Activated CD8-positive, alpha-beta memory T cell treated with anti-CD3 and anti-CD28 coated beads, Interleukin-2, amount 50 U/mL, for 24 hours (primary cell): ENCODE measurements around the gene ACTN4.

Source experiments
- DNase-seq: peaks from one replicate; pipeline ENCODE4 v3.0.0-alpha.2; 2020; ENCODE audit errors: extremely low read depth

The ACTN4 gene

DNA sequence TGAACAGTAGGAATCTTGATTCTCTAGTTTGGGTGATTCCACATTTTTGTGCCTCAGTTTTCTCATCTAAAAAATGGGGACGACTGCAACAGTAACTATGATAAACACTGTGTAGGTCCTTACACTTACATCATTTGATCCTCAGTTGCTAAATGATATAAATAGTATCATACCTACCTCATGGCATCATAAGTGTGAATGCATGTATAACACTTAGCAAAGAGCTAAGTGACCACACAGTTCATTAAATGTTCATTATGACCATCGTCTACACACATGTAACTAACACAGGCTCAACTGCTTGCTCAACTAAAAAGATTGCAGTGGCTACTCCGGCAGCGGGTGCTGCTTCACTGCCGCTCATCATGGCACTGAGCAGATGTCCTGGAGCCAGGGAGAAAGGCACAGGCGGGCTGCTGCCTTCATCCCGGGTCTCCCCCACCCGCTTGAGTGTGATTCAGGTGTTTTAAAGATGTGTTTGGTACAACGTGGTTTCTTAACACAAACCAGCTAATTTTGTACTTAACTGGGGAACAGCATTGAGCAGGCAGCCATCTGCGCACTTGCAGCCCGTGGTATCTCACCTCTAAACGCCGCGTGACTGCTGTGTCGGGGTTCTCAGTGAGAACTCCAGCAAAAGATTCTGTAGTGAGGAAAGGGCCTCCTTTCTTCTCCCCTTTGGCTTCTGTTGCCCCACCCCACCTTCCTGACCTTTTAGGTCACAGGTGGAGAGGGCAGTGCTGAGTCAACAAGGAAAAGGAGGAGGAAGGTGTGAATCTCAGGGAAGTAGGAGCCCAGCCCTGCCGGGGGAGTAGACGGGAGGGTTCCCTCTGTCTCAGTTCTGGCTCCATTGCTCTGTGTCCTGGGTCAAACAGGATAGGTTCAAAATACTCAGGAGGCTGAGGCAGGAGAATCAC, 11.7 kb upstream of the ACTN4 start:
- no peak for DNase-seq

DNA sequence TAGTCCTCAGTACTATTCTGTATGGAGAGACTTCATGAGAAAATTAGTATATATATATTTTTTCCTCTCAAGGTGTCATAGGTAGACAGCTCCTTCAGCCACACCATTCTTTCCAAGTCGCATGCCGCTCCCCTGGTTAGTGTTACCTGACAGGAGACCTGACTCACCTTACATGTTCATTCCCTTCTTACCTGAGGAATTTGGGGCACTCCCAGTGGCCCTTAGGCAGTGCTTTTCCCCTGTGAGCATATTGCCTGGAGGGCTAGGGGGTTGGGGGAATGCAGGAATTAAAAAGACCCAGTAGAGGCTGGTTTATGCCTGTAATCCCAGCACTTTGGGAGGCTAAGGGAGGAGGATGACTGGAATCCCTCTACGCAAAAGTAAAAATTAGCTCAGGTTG, 9.0 kb upstream of the ACTN4 start:
- no peak for DNase-seq

DNA sequence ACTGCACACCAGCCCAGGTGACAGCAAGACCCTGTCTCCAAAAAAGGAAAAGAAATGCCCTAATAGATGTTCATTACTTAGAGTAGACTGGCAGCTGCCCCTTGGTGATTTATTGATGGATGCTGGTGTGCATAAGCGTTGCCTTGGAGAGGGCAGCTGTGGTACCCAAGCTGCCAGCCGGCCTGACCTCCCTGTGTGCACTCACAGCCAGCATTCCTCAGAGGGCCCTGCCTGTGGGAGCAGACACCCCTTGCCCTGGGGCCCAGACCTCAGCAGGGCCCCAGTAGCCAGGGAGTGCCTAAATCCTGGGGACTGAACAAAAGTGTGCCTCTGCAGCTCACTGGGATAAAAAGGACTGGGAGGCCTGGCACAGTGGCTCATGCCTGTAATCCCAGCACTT, 7.8 kb upstream of the ACTN4 start:
- no peak for DNase-seq

DNA sequence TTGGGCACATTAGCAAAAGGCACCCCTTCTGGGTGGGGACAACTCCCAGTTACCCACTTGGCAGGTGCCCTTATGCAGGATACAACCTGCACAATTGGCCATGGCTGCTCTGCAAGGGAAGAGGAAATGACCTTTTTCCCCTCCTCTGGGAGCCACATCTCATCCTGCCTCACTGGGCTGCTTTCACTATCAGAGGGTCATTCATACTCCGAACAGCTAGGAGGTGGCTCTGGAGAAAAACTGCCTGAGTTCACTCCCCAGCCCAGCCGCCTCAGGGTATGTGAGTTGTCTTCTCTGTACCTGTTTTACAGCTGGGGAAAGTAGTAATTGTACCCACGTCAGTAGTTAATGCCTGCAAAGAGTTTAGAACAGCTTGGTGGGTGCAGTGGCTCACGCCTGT, 7.1 kb upstream of the ACTN4 start:
- no peak for DNase-seq

DNA sequence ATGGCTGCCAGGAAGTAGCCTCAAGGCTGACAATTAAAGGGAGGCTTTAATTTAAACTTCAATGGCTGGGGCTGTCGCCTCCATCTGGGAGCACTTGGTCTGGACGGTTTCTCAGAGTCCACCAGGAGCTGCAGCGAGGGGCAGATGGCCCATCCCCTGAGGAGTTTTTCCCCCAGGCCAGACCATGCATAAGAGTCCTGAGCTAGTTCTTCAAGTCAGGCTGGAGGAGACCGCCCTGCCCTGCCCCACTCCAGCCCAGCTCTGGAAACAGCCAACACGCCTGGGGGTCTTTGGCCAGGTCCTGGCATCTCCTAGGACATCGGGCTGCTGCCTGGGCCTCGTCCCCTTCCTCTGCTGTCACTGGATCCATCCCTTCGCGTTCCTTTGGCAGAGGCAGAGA, 5.3 kb upstream of the ACTN4 start:
- DNase-seq = no peak

DNA sequence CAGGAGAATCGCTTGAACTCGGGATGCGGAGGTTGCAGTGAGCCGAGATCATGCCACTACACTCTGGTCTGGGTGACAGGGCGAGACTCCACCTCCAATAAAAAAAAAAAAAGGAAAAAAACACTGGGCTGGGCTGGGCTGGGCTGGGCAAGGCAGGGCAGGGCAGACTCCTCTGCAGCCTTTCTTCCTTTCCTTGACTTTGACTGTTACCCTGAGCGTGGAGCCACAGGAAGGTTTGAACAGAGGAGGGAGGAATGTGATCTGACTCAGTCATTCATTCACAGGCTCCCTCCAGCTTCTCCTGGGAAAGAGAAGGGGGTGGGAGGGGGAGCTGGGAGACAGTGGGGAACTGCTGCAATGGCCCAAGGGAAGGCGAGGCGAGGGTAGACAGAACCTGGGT, 2.7 kb upstream of the ACTN4 start:
- no peak for DNase-seq

DNA sequence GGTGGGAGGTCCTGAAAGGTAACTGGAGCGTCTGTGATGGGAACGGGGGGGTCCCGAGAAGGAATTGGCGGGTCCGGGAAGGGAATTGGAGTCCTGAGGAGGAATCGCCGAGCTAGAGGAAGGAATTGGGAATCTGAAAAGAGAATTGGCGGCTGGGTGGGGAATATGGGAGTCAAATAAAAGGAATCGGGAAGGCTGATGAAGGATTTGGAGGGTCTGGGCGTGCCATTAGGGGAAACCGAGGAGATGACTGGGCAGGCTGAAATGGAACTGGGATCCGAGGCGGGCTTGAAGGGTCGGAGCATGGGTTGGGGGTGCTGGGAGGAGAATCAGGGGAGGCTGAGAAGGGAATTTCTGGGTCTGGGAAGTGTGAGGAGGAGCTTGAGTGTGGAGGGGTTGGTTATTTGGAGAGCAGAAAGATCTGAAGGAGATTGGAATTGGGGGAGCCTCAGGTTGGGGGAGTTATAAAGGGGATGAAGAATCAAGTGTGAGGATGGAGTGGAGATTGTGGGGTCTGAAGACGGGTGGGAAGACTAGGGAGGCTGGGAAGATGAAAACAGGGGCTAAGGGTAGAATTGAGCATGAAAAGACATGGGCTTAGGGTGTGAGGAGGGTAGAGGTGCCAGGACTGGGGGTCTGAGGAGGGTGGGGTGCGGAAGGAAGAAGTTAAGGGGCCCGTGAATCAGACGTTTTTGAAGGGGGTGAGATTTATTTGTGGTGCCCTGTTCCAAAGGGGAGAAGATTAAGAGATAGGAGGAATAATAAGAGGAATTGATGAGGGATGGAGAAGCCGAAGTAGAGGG, 718 bp downstream of the ACTN4 start:
- DNase-seq = no peak

DNA sequence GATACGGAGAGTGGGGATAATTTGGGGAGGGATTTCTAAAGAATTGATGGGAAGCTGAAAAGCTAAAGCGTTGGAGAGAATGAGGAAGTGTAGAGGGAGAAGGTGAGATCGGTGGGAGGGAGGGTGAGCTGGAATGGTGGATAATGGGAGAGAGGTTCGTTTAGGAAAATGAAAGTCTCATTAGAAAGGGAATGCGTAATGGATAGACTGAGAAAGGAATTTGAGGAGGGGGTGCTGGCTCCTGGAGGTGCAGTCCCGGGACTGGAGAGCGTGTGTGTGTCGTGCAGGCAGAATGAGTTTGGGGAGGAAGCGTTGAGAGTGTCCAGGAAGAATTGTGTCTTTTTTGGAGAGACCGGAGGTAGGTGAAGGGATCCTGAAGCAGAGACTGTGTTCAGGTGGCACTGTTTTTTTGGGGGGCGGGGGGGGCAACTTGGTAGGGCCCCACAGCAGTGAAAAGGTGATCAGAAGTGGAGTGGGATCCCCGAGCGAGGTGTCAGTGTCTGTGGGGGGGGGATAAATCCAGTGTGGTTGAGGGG, 1.4 kb downstream of the ACTN4 start:
- DNase-seq = no peak

DNA sequence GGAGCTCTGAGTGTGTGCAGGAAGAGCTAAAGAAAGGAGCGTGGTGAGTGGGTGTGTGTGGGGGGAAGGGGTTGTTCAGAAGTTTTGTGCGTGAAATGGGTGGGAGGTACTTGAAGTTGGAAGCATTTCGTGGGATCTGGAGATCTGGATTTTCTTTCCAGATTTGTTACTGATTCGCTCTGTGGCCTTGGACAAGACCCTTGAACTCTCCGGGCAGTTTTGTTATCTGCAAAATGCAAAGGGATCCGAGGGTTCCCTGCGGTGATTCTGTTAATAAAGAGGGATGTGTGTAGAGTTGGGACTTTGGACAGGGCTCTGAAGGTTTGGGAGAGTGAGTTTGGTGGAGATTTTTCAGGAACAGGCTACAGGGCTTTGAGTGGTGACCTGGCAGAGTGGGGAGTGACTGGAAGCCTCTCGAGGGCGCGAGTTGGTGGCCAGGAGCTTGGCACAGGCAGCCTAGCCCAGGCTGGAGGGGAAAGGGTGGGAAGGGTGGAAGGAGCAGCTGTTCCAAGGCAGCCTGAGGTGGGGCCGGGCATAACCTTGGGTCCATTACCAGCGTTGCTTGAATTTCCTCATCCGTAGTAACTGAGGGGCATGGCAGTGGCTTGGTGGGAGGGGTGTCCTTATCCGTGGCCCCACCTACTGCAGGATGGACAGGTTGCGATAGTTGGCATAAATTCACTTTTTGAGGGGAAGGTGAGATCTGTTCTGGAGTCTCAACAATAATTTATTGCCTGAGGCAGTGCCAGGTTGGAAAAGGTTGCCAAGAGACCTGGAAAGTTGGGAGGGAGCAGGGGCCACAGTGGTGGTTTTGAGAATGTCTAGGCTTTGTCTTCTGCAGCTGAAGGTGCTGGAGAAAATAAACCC, 2.1 kb downstream of the ACTN4 start:
- DNase-seq = no peak

DNA sequence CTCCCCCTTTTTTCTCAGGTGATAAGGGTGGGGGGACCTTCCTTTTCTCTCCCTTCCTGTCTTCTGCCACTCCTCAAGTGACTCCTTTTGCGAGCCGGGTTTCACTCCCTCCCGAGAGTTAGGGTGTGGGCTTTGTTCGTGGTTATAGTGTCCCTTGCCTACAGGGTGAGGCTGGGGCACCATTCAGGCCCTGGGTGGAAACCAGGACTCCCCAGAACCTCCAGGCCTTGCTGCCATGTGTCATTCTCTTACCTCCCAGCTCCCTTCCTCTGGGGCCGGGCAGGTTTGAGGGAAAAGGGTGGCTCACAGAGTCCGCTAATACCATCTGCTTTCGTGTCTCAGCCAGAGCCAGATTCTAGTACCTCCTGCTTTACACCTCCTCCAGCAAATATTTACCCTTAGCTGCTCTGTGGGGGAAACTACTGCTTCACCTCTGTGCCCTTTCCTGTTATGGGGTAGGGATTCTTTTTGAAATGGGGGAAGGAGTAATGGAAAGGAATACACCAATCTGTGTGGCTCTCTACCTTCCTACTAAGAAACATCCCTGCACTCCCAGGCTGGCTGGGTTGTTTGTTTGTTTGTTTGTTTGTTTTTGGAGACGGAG, 2.8 kb downstream of the ACTN4 start:
- DNase-seq = no peak

DNA sequence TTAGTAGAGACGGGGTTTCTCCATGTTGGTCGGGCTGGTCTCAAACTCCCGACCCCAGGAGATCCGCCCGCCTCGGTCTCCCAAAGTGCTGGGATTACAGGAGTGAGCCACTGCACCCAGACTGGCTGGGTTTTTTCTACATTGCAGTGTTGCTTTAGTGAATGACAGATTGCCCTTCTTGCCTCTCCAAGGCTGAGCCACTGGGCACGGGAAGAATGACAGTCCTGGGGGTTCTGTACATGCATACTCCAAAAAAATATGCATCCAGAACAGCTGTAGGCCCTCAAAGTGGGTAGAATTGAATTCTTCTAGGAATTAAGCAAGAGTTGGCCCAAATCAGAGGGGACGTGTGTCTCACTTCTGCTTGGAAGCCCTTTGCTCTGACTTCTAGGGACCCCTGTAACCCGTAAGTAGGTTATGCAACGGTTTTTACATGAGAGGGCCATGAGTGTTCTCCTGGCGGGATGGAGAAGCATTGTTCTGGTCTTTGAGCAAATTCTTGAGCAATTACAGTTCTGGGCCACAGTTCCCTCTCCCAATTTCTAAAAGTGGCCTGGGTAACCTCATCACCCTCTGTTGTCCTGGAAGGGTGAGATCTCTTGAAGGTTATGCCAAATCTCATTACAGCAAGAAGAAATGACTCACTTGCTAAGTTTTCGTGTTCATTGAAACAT, 3.6 kb downstream of the ACTN4 start:
- DNase-seq = no peak

DNA sequence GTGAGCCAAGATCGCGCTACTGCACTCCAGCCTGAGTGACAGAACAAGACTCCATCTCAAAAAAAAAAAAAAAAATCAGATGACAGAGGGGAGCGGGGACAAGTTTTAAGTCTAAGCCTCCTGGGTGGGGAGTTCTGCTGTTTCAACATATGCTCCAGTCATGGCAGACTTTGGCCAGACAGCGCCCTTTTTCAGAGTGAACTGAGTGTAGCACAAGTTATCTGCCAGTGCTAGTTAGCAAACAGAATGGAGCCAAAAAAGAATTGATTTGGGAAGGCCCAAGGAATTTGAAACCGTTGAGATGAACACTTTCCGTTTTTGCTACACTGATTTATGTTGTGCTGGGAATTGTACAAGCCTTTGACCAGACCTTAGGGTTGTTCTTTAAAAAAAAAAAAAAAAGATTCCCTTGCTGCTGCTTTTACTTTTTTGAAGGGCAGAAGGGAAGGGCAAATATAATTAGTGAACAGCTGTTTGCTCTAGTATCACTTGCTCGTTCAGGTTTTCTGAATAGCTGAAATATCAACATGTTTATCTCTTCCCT, 5.7 kb downstream of the ACTN4 start:
- DNase-seq = no peak

DNA sequence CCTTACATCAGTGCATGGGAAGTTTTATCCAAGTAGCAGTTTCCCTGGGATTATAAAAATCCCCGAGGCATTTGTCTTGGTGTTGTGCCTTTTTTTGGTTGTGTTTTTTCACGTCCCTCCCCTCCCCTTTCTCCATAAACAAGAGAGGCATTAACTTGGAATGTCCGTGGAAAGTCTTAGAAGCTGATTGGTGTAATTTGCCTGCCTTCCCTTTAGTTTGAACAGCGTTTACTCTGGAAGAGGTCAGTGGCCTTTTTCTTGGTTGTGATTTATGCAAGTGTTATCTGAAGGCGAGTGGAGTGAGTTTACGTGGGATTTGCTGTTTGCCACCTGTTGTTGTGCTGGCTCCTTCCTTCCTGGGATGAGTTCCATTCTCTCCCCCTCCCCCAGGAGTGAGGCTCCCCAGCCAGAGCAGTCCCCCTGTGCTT, 7.2 kb downstream of the ACTN4 start:
- no peak for DNase-seq

DNA sequence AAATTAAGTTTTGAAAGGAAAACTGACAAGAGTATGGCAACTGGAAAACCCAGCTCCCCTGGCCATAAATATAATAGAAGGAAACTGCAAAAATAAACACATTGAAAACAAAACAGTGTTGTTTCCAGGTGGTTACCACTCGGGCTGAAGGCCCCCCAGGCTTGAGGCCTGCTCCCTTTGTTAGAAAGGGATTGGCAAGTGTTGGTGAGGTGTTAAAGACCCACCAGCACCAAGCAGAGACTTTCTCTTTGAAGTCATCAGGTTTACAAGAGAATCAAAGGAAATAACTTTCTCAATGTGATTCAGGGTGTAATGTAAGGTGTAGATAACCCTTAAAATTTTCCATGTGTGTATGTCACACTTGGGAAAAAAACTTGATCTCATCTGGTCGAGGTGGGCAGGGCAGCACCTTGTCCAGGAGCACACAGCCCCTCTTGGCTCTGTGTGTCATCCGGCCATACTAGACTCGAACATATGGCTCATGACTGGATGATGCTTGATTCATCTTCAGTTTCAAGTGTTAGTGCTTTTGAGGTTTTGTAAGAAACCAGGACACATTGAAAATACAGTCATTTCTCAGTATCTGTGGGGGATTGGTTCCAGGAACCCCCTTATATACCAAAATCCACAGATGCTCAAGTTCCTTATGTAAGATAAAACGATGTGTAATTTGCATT, 7.8 kb downstream of the ACTN4 start:
- DNase-seq = no peak

DNA sequence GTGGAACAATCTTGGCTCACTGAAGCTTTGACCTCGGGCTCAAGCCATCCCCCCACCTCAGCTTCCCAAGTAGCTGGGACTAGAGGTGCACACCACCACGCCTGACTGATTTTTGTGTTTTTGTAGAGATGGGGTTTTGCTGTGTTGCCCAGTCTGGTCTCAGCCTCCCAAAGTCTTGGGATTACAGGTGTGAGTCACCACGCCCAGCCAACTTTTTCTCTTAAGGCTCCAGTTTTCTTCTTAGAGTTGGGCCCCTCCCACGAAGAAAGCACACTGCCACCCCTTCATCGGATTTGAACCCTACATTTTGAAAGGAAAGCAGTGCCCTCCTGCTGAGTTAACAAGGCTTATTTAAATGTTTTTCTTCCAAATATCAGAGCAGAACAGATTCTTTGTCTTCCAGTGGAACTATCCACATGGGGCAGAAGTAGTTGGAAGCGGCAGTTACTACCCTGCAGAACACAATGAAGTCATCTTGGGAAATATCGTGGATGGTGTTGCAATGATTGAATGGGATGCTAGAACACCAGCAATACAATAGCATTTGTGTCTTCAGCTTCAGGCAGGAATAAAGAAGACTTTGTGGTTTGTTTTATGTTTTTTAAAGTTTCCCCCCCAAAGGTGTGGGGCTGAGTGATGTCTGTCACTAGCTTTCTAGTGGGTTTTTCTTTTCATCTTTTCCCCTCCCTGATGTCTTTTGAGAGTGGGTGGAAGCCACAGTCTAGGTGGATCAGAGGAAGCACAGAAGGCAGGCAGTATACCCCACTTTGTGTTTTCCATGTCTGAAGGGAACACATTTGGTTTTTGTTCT, 8.9 kb downstream of the ACTN4 start:
- no peak for DNase-seq

DNA sequence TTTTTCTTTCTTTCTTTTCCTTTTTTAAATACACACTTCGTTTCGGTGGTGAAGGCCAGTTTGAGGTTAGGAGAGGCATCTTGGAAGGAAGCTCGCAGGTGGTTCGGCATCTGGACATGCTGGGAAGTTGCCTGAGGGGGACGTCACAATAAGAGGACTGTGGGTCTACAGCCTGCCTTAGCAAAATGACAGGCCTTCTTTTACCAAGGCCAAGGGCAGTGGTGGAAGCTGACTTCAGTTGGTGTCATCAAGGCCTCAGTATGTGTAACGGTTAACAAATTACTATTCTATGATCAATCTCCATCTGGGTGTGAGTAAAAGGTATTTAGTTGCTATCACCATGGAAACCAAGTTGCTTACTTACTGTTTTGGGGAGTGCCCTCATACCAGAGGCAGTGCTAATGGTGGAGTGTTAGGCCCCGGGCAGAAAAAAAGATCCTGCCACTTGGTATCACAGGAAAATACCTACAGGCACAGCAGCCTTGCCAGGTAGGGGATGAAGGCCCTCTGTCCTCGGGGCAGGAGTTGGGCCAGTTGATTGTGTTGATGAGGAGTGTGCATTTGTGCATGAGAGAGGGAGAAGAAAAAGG, 10.3 kb downstream of the ACTN4 start:
- DNase-seq = no peak

DNA sequence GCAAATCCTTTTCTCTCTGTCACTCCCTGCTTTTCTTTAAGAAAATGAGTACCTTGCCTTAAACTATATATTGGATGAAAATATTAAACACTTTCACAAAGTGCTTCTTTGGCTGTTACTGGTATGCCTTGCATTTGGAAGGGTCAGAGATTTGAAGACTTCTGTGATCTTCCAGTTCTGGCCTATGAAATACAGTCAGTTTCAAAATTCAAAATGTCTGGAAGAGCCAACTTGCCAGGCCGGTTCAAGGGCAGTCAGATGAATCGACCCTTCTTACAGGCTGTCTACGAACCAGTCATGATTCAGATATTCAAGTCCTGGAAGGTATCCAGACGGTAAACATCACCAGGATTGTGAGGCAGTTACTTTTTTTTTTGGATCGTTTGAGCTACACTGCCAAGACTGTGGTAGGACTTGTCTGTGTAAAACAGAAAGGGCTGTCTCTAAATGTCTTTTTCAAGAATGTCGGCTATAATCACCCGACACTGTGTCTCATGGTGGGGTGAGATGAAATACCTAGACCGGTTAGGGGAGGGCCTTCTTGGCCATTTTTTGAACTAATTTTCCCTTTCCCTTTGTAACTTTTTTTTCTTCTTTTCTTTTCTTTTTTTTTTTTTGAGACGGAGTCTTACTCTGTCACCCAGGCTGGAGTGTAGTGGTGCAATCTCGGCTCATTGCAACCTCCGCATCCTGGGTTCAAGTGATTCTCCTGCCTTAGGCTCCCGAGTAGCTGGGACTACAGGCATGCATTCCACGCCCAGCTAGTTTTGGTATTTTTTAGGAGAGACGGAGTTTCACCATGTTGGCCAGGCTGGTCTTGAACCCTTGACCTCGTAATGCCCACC, 11.2 kb downstream of the ACTN4 start:
- DNase-seq = no peak

DNA sequence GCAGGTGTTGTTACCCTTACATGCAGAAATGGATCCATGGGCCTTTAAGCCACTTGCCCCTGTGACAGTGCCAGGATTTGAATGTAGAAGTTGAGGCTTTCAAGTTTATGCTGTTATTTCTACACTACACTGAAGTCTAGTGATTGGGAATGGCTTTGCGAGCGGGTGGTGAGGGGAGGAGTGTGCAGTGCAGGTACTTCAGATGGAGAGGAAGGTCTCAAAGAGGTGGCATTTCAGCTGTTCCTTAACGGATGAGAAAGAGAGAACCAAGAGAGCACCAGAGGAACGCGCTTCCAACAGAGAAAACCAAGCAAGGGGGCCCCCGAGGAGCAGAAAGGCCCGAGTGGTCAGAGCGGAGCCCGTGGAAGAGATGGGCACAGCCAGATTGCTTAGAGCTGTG, 13.3 kb downstream of the ACTN4 start:
- no peak for DNase-seq
